Embryonic facial prominence (tissue), 1 donor: ENCODE measurements around the gene NRIP1.
"Not testable (repeated sequence)": the region's sequence is repeated elsewhere in the genome, so short reads cannot be mapped to it uniquely, and the experiment has no call there.

ENCODE experiments used
- DNase-seq: peaks from one replicate; pipeline ENCODE4 v3.0.0-alpha.2; 2016; ENCODE audit errors: extremely low spot score

NRIP1 gene

DNA sequence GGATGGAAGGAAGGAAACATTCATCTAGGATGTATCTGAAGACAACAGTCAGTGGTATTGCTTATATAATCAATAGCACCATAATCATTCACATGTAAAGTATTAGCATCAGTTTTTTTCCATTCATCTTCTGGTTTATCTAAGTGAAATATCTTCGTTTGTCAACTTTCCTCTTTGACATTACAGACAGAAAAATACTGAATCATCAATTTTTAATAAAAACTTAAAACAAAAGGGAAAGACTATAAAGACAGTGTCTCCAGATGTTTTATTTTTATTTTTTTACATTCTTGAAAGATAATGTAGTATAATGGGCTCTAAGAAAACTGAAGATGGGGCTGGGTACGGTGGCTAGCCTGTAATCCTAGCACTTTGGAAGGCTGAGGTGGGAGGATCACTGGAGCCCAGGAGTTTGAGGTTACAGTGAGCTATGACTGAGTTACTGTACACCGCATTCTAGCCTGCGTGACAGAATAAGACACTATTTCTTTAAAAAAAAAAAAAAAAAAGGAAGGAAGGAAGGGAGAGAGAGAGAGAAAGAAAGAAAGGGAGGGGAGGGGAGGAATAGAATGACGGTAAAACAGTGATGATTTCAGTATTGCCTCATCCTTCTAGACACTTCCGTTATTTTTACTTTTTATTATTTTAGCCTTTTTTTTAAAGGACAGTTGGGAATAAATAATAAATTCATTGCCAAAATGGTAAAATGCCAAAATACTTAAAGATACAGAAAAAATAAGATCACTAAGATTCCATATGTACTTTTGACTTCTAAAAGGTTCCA, 89.5 kb downstream of the NRIP1 start:
- no peak for DNase-seq

DNA sequence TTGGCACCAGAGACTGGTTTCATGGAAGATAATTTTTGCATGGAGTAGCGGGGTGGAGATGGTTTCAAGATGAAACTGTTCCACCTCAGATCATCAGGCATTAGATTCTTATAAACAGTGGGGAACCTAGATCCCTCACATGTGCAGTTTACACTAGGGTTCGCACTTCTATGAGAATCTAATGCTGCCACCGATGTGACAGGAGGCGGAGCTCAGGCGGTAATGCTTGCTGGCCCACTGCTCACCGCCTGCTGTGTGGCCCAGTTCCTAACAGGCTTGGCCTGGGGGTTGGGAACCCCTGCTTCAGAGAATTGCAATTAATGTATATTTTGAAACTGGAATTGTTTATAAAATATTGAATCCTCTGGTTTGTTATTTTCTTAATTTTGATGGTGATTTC, 92.1 kb downstream of the NRIP1 start:
- no peak for DNase-seq

DNA sequence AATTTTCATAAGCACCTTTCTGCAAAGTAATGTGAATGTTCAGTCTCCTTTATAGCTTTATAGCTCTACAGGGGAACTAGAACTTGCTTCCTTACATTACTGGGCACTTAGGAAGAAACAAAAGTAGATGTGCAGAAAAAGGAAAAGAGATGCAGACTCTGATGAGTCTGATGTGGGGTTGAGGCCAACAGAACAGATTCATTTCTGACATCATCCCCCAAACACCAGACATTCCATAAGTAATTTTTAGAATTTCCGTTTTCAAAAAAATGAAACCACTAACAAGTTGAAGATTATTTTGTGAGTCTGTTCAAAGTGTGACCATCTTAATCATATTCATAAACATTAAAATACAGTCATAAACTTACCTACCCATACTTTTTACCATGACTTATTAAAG, 96.0 kb downstream of the NRIP1 start:
- DNase-seq = no peak

DNA sequence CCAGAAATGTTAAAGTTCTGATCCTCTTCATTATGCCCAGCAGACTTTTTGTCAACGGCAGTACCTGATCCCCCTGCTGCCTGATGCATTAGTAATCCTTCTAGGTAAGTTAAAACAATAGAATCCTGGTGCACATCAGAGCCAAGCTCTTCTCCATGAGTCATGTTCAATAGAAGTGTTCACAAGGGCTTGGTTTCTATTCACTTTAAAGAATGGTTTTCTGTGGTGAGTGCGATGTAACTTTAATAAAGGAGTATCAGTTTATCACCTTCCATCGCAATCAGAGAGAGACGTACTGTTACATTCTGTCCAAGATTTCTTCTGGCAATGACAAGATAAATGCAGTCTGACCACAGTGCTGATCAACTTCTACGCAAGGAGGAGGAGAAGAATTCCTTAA, 96.8 kb downstream of the NRIP1 start:
- DNase-seq = no peak

DNA sequence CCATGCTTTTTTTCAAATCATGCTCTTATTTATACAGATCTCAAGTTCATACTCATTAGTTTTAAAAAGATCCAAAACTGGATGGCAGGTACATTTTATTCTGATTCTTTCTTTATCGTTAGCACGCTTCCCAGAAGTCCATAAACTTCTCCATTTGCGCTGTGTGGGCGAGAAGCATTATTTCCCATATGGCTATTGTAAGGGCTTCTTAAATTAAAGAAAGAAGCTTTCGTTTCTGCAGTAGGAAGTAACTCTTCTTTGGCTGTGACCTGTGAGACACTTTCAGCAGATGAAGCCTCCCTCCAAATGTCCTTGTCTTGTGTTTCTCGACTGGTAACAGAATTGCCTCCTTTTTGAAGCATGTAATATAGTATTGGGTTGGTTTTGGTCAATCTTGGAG, 100.2 kb downstream of the NRIP1 start:
- DNase-seq = no peak

DNA sequence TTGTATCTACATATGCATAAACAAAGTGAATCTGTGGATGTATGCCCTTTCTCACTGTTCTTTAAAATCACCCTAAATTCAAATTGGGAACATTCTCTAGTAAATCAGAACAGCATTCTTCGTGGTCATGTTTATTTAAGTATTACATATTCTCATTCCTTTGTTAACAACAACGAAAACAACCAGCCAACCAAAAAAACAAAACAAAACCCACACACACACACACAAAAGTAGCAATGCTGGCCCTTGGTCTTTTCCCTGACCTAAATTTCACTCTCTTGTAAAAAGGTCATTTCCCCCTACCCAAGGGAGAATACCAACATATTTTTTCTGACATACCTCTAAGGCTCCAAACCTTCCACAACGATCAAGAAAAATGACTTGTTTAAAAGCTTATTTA, 102.6 kb downstream of the NRIP1 start:
- DNase-seq = no peak

DNA sequence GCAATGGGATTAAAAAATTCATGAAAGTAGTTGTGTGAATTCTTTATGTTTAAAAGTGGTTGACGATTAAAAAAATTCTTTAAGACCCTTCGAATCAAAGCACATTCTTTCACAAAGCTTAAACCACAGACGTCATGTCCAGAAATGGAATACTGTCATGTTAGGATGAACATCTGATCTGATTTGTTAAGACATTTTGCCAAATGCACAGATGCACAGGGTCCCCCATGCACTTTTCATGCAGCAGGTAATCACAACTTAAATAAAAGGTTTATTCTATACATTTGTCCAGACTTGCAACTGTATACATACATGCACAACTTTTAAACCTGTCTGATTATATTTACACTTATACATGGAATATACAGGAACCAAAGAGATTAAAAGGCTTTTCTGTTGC, 103.3 kb downstream of the NRIP1 start:
- no peak for DNase-seq

DNA sequence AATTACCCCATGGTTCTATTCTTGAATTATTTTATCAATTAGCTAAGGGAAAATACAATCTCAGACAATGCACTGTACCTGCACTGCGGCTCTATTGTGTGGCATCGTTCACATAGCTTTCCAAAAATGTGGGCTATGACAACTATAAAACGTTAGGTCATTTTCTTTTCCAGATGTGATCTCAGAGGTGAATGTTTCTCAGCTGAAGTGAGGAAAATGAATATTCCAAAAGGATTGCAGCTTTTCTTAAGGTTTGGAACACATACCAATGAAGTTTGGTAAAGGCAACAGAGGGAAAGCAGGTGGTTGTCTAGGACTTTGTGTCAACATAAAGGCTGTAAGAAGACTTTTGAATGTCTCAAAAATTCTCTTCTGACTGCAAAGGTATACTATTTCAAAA, 105.5 kb downstream of the NRIP1 start:
- DNase-seq = no peak

DNA sequence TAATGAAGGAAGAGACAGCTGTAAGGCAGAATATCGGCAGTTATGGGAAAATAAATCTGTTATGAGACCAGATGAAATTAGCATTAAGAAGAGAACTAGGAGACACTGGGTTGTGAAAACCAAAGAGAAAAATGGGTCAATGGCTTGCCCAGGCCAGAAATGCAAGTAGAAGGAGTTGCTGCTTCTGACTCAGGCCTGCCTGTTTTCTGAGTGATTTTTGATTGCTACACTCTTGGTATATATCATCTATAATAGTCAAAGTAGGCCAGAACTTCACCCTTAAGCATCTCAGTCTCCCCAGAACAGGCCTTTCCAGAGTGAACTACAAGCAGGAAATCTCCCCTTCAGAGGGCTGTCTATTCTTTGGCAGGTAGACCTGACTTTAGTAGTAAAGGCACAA, 107.0 kb downstream of the NRIP1 start:
- DNase-seq = no peak

DNA sequence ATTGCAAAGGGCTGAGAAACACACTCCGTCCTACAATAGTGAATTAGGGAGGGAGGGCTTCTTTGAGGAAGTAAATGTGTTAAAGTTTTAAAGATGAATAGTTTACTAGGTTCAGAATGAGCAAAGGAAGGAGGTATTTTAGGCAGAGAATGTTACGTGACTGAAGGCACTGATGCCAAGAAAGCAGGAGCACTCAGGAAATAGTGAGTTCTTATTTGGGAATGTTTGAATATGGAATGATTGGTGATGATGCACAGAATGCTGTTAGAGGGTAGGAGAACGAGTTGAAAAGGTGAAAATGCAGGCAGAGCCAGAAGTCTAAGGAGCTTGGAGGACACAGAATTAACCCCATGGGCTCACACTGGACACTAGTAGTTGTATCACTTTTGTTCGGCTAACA, 108.0 kb downstream of the NRIP1 start:
- no peak for DNase-seq

DNA sequence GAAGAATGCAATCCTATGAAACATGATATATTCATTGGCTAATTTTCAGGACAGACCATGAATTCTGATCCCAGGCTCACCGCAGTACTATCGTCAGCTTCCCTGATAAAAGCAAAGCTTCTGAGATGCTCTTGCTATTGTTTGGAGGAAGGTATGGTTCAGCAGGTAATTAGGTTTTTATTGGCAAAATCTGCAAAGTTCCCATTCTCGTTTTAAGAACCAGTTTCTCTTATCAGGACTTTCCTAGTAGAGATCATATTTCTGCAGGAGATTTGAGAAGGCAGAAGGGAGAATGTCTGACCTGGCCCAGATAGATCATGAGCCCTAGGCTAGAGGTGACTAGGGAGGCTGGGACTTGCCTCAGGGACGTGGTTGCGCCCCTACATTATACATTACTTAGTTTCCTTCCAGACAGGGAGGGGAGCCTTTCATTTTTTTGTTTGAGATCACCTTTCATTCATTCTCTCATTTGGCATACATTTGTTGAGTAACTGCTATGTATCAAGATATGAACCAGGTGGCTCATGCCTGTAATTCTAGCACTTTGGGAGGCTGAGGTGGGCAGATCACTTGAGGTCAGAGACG, 108.8 kb downstream of the NRIP1 start:
- DNase-seq = no peak

DNA sequence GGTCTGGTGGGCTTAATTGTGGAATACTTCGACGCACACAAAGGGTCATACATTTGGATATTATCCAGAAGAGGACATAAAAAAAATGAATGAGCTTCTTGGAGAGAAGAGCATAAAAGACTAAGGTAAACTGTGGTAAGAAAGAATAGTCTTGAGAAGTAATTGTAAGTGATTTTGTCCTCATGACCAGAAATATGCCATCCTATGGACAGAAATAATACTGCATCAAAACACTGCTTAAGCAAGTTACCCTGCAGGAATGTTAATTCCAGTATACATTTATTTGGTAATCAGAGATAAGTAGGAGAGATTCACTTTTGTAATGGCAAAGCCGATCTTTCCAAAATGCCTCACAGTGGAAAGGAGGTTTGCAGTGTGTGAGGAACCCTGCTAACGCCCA, 111.9 kb downstream of the NRIP1 start:
- DNase-seq = no peak

DNA sequence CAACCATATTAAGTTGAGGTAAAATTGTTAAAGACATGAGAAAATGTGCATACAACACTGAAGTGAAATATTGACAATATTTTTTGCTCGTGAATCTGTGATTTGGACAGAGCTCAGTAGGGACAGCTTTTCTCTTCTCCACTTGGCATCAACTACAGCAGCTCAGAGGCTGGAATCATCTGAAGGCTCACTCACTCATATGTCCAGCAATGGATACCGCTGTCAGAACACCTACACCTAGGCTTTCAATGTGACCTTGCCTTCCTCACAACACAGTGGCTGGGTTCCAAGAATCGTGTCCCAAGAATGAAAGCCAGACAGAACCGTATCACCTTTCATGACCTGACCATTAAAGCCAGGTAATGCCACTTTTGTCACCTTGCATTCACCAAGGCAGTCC, 115.2 kb downstream of the NRIP1 start:
- DNase-seq = no peak

DNA sequence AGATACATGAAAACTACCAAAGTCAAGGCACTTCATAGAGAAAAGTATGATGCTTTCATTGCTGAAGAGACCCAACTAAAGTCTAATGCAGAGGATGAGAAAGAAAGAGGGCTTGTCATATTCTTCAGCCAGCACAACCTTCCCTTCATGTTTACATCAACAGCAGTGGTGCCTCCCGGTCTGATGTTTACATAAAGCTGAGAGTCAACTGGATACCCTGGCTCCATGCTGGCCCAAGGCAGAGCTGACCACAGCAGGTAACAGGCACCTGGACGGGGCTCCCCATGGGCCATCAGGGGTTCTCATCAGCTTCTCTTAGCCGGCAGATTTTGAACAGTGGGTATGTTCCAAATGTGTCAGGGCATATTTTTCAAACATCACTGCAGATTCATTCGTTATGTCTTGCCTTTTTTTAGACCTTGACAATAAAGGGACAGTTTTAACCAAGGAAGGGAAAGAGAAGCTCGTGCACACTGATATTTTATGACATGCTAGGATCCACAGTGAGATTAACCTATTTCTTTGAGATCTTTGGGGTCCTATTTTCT, 117.1 kb downstream of the NRIP1 start:
- DNase-seq = no peak

DNA sequence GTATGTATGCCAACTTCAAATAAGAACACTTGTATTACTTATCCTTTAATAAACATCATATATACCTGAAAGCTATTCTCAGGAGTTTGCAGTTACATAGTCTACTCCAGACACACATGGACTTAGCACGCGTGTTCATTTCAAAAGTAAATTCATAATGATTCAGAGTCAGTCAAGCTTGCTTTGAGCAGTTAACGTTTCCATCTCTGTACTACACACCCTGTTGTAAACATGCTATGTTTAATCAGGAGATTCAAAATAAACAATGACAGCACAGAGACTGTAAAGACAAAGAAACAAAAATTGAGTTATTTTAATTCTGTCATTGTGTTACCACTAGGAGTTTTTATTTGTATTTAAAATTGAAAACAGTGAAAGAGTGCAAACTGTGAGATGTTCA, 119.6 kb downstream of the NRIP1 start:
- DNase-seq = no peak

DNA sequence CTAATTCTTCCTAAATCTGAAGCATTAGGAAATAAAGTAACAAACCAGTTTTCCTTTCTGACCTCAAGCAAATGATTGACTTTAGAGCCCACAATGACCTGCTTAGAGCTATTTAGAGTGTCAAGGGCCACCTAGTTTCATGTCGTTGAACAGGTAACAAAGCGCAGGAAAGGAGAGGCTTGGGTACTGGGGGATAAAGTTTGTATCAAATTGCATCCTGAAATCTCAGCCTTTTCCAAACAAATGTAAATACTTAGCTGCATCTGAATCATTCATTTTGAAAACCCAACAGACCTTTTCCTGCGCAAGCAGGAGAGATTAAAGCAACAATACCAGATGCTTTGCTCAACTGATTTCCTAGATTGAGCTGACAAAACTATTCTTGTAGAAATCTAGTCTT, 121.2 kb downstream of the NRIP1 start:
- no peak for DNase-seq

DNA sequence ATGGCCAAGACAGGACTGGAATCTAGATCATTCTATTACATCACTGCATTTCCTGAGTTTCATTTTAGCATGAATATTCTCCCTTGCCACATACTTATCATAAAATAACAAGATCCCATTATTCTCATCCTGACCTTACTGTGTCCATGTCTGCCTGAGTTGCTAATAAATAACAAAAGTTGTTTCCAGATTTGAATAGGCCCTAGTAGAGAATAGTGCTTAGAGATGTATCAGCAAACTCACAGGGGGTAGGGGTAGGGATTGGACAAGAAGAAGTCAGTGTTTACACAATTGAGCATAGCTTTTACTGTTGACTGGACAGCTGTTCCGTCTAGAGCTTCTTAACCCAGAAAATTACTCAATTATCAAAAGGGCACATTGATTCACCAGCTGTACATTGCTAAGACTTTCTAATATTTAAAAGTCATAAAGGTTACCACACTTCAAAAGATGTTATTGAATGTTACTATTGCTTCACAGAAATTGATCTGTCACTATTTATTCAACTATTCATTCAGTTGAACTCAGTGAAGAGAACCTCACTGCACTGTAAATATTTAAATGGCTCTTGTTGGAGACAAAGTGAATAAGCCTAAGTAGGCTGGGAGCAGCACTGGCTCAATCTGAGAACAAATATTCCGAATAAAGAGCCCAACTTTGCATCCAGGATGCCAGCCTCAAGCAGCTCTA, 121.9 kb downstream of the NRIP1 start:
- no peak for DNase-seq

DNA sequence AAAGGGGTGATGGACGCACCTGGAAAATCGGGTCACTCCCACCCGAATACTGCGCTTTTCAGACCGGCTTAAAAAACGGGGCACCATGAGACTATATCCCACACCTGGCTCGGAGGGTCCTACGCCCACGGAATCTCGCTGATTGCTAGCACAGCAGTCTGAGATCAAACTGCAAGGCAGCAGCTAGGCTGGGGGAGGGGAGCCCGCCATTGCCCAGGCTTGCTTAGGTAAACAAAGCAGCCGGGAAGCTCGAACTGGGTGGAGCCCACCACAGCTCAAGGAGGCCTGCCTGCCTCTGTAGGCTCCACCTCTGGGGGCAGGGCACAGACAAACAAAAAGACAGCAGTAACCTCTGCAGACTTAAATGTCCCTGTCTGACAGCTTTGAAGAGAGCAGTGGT, 137.5 kb downstream of the NRIP1 start:
- not testable (repeated sequence) for DNase-seq

DNA sequence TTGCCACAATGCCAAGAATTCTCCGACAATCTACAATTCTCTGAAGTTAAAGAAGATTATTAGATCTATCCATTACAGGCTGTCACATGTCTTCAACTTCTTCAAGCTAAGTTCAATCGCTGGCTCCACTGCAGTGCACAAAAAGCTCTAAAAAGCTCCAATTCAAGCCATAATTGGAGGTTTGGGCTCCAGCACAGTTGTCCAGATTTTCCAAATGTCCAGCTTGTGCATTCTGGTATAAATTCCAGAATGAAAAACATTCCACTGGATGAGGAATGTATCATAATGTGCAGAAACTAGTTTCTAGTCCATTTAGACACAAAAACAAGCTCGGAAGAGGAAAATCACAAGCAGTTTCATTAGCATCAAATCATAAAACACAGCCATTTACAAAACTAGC, 138.6 kb downstream of the NRIP1 start:
- no peak for DNase-seq

DNA sequence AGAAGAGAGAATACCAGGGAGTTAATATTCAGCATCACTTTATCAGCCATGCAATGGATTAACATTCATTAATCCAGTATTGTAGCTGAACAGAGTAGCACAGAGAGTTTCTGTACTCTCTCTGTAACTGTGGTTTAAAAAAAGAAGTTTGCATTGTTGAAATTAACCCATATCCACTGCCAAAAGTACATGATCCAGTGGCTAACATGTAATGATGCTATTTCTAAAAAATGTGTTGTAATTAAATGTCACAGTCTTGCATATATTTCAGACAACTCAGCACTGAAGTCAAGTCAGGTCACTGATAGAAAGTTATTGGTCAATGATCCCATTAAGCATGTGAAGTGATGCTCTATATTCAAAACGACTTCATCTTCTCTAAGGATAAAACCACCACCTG, 141.3 kb downstream of the NRIP1 start:
- DNase-seq = no peak

DNA sequence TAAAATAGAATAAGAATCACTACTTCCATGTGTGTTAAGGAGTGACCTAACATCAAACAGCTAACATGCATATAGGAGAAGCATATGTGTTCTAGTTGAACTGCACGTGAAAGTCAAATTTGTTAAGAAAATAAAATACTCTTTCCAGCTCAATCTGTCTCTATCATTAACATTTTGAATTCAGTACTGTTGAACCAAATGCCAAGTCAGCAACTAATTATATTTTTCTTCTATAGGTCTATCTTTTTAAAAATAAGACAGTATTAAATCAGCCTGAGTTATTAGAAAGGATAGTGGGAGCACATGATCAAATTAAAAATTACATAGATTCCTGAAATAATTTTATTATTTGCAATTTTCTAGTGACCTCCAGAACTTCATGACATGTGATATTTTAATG, 141.8 kb downstream of the NRIP1 start:
- DNase-seq = no peak

DNA sequence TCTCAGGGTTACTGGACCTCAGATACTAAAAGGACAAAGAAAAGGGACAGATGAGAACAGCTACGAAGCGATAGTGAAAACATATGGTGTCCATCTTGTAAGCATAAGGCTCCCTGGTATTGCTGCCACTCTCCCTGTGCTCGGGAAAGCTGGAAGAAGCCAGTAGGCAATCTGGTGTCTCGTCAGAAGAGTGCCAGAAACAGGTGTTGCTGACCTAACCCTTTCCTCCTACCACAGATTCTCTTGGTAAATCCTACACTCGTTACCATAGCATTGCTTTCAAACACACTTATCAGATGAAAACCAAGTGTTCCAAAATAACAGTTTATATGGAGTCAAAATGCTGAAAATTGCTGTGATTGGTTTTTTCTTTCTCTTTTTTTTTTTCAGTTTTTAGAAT, 146.3 kb downstream of the NRIP1 start:
- no peak for DNase-seq

DNA sequence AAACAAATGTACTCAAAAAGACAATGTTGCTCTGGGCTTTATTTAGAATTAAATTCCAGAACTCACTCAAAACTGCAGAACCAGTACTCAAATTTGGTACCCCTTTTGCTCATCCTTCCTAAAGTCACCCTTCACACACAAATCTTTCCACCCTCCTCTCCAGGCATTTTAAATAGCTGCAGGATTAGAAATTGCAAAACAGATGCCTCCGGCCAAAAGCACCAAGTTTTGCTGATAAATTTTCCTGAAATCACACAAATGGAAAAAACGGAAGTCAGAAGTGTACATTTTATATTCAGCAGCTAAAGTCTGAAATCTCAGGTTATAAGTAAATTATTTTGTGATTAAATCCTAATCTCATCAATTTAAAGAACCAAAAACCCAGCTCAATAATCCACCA, 147.0 kb downstream of the NRIP1 start:
- no peak for DNase-seq
